ENCODE data around the gene NKAIN2.

The NKAIN2 gene

DNA sequence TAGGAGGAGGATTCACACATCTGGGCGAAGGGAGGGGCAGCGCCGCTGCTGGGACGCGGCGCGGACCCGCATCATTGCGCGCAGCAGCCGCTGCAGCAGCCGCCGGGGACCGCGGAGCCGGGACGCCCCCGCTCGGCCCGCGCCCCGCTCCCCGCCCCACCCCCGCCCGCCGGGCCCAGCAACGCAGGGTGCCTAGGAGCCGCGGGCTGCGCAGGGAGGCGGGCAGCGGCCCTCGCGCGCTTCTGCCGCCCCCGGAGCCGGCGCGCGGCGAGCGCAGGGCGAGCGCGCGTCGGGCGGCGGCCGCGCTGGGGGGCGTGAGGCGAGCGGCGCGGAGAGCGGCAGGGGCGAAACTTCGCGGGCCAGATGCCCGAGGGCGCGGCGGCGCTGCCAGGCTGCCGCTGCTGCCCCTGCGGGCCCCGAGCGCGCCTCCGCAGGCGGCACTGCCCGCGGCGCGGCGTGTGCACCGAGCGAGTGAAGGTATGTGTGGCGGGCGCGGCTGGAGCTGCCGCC, at the start of gene NKAIN2:
Gene NKAIN2 (plus strand): TSS at position 362 of the 510 bp plus-strand sequence.
- no peak for DNase-seq (ENCODE audit: low spot score)

DNA sequence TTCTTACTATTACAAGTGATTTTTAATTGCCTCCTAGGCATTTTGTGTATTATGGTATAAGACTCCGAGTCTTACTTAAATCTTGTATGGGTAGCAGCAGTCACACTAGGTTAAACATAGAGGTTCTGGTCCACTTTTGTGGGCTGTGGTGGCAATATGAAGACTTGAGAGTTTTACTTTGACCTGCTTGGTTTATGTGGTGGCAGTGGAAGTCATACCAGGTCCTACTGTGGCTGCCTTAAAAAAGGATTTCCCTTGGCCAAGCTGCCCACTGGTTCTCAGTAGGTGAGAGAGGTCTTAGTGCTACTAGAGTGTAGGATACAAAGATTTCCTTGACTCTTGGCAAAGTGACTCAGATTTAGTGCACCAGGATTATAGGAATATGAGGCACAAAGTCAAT, 44.2 kb upstream of the NKAIN2 start:
- no peak for DNase-seq (ENCODE audit: low spot score)

DNA sequence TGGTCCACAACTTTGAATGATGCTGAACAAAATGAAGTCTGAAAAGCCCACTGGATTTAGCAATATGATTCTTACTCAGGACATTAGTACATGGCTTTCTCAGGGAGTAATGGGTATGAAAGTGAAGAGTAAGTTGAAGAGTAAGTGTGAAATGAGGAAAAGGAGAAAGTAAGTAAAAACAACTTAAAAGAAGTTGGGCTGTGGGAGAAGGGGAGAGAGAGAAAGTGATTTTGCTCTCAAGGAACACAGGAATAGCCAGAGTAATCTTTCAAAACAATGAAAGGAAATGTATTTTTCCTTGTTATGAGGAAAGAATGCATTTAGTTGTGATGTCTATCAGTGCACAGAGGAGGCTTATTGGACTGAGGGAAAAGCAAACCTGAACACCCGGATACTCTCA, 39.8 kb upstream of the NKAIN2 start:
- no peak for DNase-seq (ENCODE audit: low spot score)

DNA sequence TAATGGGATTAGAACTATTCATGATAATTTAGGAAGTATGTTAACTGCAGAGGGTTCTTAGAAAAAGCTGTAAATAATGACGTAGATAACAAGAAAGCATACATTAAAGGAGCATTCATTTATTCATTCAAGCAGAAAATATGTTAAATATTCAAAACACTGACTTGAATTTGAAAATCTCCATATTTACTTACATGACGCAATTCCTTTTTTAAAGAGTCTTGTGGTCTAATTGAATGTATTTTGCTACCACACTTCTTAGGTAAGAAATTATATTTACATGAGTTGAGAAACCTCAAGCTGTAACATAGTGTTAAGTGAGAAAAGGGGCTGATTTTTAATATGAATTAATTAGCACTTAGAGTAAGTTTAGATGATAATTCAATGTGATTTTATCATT, 38.9 kb upstream of the NKAIN2 start:
- DNase-seq (ENCODE audit: low spot score), result no peak

DNA sequence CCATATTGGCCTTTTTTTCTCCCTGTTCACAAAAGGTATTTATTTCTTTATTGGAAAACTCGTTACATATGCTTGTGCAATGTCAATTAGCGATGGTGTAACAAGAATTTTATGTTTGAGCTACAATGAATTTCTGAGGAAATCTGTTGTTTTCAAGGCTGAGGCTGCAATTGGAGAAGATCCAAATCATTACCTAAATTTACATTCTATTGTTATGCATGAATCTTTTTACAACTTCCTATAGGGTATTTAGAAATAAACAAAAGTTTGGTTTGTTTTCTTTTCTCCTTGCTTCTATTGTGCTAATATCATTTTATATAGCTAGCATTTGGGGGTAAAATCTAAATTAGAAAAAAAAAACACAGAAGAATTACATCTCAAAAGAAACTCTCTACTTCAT, 34.7 kb upstream of the NKAIN2 start:
- no peak for DNase-seq (ENCODE audit: low spot score)

DNA sequence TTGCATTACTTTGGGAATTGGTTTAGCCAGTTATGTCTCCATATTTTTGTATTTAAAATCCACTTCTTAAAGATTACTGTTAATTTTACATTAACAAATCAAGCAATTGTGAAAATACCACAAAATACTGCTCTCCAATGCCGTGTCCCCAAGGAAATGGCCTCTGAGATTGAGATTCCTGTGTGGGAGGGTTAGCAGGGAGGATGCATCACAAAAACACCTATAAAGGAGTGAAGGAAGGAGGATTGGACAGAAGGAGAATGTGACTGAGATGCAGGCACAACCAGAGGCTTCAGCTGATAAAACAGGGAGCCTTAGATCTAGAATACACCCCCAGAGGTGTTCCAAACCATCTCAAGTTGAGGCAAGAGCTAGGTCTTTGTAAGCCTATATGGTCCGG, 34.2 kb upstream of the NKAIN2 start:
- DNase-seq (ENCODE audit: low spot score), result no peak

DNA sequence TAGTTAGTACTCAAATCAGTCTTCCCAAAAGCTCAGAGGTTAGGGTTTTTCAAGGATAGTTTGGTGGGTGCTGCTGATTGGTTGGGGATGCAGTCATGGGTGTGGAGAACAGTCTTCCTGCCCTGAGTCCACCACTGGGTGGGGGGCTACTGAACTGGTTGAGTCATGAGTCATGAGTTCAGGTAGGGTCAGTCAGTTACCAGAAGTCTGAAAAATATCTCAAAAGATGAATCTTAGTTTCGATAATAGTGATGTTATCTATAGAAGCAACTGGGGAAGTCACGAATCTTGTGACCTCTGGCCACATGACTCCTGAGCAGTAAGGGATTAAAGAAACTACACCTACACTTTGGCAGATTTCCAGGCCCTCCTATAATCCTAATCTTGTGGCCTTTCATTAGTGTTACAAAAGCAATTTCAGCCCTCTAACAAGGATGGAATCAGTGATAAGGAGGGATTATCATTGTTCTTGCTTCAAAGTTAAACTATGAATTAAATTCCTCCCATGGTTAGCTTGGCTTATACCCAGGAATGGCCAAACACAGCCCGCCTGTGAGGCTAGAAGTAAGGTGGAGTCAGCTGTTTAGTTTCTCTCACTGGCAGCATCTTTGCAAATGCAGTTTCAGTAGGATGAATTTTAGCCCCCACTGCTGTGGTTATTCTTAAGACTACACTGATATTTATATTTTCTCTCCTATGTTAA, 33.3 kb upstream of the NKAIN2 start:
- DNase-seq (ENCODE audit: low spot score), result no peak

DNA sequence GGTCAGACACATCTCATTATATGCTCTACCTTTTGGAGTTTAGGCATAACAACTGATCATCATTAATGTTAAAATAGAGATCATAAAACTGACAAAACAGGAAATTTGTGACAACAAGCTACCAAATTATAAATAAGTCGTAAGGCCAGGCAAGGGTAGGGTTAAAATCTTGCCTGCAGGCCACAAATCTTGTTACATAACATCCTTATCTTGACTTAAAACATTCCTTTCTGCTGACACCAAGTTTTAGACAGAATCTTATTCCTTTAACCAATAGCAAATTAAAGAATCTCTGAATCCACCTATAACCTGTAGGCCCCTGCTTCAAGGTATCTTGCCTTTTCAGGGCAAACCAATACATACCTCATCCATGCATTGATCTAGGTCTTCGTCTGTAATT, 32.5 kb upstream of the NKAIN2 start:
- no peak for DNase-seq (ENCODE audit: low spot score)

DNA sequence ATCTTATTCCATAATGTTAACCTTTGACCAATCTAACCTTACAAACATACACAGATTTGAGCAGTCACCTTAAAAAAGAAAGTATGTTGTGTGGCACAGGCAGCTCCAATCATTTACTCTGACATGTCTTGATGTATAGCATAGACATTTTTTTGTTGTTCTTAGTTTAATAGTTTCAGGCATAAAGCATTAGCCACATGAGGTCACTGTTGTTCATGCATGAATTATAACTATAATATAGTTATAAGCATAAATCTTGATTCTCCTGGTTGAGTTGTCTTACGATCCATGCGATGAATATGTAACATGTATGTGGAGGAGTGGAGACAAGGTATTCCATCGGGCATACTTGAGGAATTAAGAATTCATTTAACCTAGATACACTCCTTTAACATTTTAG, 26.1 kb upstream of the NKAIN2 start:
- DNase-seq (ENCODE audit: low spot score), result no peak

DNA sequence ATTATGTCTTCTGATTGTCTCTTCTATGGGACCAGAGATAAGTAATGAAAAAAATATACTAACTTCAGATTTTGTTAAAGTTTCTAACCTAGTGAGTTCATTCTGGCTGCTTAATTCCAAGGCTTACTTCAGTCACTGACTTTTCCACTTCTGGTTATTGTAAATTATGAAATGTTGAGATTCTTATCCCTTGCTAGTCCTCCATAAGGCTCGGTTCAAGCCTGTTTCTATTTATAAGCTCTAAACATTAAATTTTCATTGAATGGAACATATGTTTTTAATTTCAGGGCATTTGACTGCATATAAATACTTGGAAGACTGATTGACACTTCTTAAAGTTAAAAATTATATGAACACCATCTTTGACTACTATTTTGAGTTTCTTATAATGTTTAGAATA, 23.6 kb upstream of the NKAIN2 start:
- DNase-seq (ENCODE audit: low spot score), result no peak

DNA sequence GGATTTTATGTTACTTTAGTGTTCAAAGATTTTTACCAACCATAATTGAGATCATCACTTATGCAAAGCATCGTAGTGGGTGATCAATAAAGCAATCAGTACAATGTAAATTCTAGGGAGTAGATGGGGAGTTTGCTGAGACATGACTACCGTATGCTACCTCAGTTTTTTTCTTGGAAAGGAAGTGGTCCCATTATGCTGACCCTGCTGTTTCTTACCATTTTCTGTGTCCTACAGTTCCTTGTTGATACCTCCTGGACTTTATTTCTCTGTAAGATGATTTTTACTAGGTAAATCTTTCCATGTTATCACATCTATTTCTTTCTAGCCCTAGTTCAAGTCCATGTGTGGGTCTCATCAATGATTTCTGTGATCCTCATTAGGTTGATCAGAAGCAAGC, 19.3 kb upstream of the NKAIN2 start:
- no peak for DNase-seq (ENCODE audit: low spot score)

DNA sequence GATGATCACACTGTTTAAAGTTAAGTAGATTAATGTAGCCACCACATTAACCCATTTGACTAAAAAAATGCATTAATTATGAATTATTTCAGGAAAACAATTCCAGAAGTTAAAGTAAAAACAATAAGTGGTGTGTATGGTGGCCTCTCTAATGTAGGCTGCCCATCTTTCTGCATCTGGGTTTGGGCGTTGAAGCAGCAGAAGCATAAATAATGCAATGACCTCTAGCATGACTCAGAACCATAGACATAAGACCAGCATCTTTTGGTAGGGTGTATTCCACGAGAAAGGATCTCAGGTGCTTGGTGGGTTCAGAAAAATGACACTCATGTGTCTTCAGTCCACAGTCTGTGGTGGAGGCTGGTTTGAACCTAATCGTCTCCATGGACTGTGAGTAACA, 18.6 kb upstream of the NKAIN2 start:
- no peak for DNase-seq (ENCODE audit: low spot score)

DNA sequence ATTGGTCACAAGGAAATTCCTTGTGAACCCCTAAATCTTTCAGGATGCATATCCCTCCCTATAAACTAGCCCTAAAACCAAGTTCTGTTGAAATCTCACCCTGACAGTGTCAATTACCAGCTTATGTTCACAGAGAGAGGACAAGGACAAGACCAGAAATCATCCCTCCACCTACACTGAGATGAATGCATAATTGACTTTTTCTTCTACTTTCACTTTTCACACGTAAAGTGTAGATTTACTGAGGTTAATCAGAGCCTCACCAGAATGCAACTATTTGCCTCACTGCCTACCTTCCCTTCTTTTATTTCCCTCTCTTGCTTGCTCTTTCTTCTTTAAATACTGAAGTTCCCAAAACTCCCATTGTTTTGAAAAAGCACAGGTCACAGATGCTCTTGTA, 15.3 kb upstream of the NKAIN2 start:
- DNase-seq (ENCODE audit: low spot score), result no peak

DNA sequence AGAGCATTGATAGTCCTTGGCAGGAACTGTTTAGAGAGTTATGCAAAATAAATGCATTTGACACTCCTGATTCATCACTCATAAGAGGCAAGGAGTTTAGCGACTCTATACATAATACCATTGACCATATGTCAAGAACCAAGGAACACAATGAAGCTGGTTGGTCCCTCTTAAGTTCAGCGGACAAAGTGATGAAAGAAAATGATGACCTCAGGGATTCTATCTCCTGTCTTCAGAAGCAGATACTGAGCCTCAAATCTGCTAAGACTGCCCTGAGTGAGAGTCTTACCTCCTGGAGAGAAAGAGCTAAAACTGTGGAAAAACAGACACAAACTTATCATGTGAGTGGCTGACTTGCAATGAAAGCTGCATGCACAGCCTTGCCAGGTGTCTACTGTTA, 9.5 kb upstream of the NKAIN2 start:
- no peak for DNase-seq (ENCODE audit: low spot score)

DNA sequence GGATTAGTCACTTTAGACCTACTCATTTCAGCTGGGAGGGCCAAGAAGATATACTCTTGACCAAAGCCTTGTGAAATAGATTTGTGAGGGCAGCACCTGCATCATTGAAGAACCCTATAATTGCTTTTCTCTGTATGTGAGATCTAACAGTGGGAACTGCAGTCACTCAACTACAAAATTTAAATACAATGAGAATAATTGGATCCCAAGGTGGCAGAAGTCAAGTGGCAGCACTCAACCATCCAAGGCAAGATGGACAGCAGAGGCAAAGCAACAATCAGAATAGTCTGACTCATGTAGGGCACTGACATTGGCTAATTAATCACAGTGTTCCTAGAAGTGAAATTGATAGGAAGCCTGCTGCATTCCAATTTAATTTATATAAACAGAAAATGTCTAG, 8.9 kb upstream of the NKAIN2 start:
- DNase-seq (ENCODE audit: low spot score), result no peak

DNA sequence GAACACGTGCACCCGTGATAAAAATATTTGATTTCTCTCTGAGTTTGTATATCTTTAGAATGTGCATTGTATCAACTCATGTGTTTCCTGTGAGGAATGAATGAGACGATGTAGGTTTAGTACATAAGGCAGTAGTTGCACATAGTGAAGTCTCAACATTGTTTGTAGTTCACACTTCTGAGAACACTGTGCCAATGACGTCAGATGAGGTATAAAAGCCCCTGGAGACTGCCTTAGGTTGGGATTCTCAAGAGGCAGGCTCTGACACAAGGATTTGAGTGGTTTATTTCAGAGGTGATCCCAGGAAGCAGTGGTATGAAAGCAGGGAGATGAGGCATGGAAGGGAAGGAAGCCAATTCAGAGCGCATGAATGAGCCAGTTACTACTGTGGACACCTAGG, 2.6 kb upstream of the NKAIN2 start:
- DNase-seq (ENCODE audit: low spot score), result no peak

DNA sequence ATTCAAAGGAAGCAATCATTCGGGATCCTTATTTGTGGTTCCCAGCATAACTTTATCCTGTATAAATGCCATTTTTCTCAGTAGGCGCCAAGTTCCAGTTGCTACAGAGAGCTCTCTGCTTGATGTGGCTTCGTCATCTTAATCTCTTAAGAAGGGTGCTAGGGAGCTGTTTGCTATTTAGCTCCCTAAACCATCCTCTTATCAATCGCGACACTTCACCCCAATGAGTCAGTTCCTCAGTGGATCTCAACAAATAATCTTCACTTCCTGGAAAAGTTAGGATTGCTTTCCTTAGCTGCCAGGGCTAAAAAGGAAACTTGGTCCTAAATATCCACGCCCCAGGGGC, 1.3 kb upstream of the NKAIN2 start:
- no peak for DNase-seq (ENCODE audit: low spot score)

DNA sequence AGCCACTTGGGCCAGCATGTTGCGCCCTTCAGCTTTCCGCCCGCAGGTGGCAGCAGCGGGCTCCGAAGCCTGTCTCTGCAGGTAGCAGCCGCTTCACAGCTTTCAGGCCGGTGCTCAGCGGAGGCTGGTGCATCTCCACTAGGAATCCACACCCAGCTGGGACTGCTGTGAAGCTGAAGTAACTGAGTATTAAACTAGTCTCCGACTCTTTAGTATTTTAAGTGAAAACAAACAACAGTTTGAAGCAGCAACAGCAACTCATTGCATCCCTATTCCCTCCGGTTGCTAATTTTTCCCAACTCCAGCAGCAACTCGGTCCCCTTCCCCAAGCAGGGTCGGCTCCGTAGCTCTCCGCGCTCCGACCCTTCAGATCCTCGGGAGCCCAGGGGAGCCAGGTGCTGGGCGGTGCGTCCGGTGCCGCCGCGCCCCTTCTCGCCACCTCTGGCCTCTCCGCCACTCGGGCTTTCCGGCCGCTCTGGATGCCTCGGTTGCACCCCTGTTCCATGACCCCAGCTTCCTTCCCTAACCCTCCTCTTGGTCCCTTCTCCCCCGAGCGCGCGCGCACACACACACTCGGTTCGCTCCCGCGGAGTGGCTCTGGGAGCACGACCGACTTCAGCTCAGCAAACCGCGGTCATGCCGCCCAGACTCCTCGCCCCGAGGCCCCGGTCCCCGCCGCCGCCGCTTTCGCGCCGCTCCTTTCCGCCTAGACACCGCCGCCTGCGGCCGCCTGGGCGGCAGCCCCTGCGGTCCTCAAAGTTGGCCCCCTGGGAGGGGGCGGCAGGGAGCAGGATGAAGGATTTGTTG, 765 bp upstream of the NKAIN2 start:
- peak; percentile 34 for DNase-seq (ENCODE audit: low spot score)

DNA sequence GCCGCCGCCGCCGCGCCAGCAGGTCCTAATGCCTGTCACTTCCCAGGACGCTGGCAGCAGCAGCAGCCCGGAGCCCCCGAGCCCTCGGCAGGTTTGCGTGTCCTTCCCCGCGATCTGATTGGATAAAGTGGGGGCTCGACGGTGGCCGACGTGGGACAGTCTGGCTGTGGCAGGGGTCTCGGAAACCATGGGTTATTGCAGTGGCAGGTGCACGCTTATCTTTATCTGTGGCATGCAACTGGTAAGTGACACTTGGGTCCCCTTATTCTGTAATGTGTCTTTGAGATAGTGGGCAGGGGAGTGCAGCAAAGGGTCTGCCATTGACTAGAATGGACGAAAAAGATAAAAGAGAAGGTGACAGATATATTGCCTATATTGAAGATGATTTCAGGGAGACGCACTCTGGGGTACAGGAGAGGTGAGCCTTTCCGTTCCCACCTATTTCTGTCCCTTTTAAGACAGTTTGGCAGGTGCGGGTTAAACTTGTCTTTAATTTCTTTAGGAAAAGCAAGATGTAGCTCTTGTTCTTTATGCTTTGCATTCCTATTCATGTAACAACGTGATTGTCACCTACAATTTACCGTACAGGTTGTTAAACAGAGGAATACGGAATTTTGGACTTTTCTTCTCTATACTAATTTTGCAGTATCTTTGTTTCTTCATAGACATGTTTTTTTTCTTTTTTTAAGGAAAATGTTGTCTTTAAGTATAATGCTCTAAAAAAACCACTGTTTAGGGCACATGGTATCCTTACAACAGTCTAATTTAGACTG, 535 bp downstream of the NKAIN2 start:
- no peak for DNase-seq (ENCODE audit: low spot score)

DNA sequence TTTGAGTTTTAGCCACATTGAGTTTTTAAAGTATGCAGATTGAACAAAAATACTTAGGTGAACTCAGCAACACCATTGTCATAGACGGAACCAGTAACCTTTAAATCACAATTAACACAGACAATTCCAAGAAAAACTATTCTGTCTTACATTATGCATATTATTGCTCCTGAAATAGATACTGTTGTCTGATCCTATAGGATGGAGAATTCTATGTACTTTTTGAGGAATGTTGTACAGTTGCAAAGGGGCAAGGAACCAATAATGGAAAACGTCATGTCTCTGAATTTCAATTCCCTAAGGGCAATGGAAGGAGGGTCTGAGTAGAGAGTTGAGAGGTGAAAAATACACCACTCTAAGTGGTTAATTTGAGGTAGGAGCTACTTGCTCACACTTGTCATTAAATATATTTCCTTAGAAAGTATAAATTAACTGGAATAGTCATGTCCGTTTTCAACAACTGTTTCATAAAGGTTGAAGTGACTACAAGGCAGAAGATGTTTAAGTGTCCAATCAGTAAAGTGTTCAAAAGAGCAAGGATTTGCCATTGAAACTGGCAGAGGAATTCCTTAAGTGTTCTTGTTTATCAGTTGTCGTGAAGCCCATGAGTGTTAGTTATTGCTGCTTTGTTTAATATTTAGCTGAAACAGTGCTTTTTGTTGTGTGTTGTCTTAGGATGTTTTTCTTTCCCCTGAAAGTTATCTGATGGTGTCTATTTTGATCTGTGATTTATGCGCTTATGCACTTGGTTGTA, 1.3 kb downstream of the NKAIN2 start:
- DNase-seq (ENCODE audit: low spot score), result no peak

DNA sequence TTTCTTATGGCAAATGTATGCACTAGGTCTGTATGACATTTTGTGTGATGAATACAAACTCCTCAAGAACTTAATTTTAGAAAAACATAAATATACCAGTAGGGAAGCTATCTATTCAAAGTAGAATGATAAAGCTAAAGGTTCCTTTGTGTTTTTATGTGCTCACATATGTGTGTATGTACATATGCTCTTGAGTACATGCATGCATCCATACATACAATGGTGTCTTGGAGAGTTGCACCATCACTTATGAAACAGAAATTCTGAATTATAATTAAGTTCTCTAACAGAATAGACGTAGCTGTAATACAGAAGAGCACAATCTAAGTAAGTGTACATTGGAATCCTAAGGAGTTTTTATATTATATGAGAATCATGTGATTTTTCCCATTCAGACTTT, 2.3 kb downstream of the NKAIN2 start:
- no peak for DNase-seq (ENCODE audit: low spot score)

DNA sequence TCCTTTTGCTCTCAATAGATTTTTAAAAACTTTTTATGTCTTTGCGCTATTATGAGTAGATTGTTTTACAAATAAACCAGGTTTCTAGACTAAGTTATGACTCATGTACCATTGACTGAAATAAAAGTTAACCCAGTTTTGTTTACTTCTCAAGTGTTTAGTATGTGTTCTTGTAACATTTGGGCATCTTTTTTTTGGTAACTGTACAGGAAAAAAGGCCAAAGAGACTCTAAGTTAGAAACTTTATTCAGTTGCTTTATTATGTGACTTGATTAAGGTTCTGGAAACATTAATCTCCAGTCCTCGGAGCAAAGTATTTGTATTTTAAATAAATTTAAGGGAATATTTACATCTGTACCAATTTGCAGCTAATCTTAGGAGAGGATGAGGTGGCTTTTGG, 2.9 kb downstream of the NKAIN2 start:
- DNase-seq (ENCODE audit: low spot score), result no peak

Measured in COLO829 (cell line).